A549 (cell line): Measurements from ENCODE around the gene KSR1. TPM values are rescaled to one million over a fixed set of nuclear protein-coding genes. Genes with fewer than 3 reads are reported as not detected.

Experiments
- ATAC-seq, 2 experiments: fragments of 200-7000 bp in 1 of 2; fragments of >200 bp in 1 of 2; cut with Nextera tagmentation in 1 of 2; cut with Tn5 transposase in 1 of 2; 3 replicates each; pipeline versions ENCODE4 v1.8.0 to v1.9.1; 2018 to 2020; ENCODE audit warnings: mild to moderate bottlenecking in 1 of 2, moderate library complexity in 1 of 2
- CTCF ChIA-PET: fragments of 300-600 bp; sonication (Branson Sonifier 250); formaldehyde crosslinking; extraction: SDS; loops from one replicate; lab custom pipeline; 2021; ENCODE audit warnings: antibody characterized with exemption, inconsistent platforms; lab: Yijun Ruan, JAX
- POLR2A ChIA-PET: fragments of 350-600 bp; formaldehyde crosslinking; extraction: SDS; loops from one replicate; lab custom pipeline; 2021; ENCODE audit warnings: antibody characterized with exemption, inconsistent platforms; lab: Yijun Ruan, JAX
- DNase-seq, 2 experiments: peaks; one replicate each; pipeline versions ENCODE4 v3.0.0 to v3.0.0-alpha.2; 2011 to 2016; ENCODE audit warnings: low read depth in 1 of 2, low spot score in 1 of 2
- FAIRE-seq: peaks from 2 replicates; lab custom pipeline; 2011; peaks lifted over from hg19 to GRCh38; lab: Jason Lieb, UNC
- H3K27ac ChIP-seq, 2 experiments: fragments of >200 bp; sonication (Bioruptor Twin); formaldehyde crosslinking; 3 replicates each; pipeline ENCODE4 v1.5.1; 2016 to 2017
- H3K4me1 ChIP-seq: fragments of >200 bp; sonication (Bioruptor Twin); formaldehyde crosslinking; 3 replicates; pipeline ENCODE4 v1.6.1; 2016
- H3K4me2 ChIP-seq: fragments of >200 bp; sonication (Bioruptor Twin); formaldehyde crosslinking; 3 replicates; pipeline ENCODE4 v1.6.1; 2016
- H3K4me3 ChIP-seq: fragments of >200 bp; sonication (Bioruptor Twin); formaldehyde crosslinking; 3 replicates; pipeline ENCODE4 v1.5.1; 2016
- H3K9me3 ChIP-seq: fragments of >200 bp; sonication (Bioruptor Twin); formaldehyde crosslinking; 3 replicates; pipeline ENCODE4 v1.6.1; 2016
- CHD2 ChIP-seq: fragments of 150-350 bp; IDR thresholded peaks from 2 replicates; pipeline ENCODE4 v1.6.1; 2014; ENCODE audit warnings: low read length; ENCODE audit not compliant: partially characterized antibody
- ELK1 ChIP-seq: fragments of 150-350 bp; IDR thresholded peaks from 2 replicates; pipeline ENCODE4 v1.6.1; 2014; ENCODE audit warnings: low read depth, mild to moderate bottlenecking, low read length
- FOSL2 ChIP-seq, 2 experiments: fragments of 450-650 bp in 1 of 2; fragments of >200 bp in 1 of 2; sonication (Bioruptor Twin) in 1 of 2; formaldehyde crosslinking; IDR thresholded peaks; 2 replicates each; pipeline versions ENCODE4 v1.5.0 to v1.6.1; 2016 to 2020; ENCODE audit warnings: mild to moderate bottlenecking in 1 of 2, moderate library complexity in 1 of 2
- GATA3 ChIP-seq: IDR thresholded peaks from 2 replicates; pipeline ENCODE4 v1.6.1; 2012; ENCODE audit warnings: borderline replicate concordance
- HDAC2 ChIP-seq: fragments of 200-600 bp; sonication (generic); IDR thresholded peaks from 2 replicates; pipeline ENCODE4 v1.6.1; 2016
- HEYL ChIP-seq: fragments of 250-450 bp; sonication (Bioruptor Pico); IDR thresholded peaks from 2 replicates; pipeline ENCODE4 v1.8.0; 2021; ENCODE audit warnings: mild to moderate bottlenecking, moderate library complexity
- HMGXB4 ChIP-seq: fragments of 250-450 bp; sonication (Bioruptor Pico); IDR thresholded peaks from 2 replicates; pipeline ENCODE4 v1.5.0; 2021; ENCODE audit warnings: mild to moderate bottlenecking, moderate library complexity, borderline replicate concordance
- HOXB13 ChIP-seq: fragments of 250-450 bp; sonication (Bioruptor Pico); IDR thresholded peaks from 2 replicates; pipeline ENCODE4 v1.5.0; 2020; ENCODE audit warnings: low read depth, mild to moderate bottlenecking, moderate library complexity
- KDM1A ChIP-seq: fragments of 200-600 bp; sonication (generic); IDR thresholded peaks from 2 replicates; pipeline ENCODE4 v1.6.1; 2016; ENCODE audit warnings: low read depth, mild to moderate bottlenecking
- KDM5A ChIP-seq: fragments of 200-600 bp; sonication (generic); IDR thresholded peaks from 2 replicates; pipeline ENCODE4 v1.6.1; 2016; ENCODE audit warnings: antibody characterized with exemption, mild to moderate bottlenecking
- MAZ ChIP-seq: fragments of 150-350 bp; IDR thresholded peaks from 2 replicates; pipeline ENCODE4 v1.6.1; 2014; ENCODE audit warnings: antibody characterized with exemption, low read depth, low read length, borderline replicate concordance
- NPAS2 ChIP-seq: fragments of 250-450 bp; sonication (Bioruptor Pico); IDR thresholded peaks from 2 replicates; pipeline ENCODE4 v1.8.0; 2022; ENCODE audit warnings: mild to moderate bottlenecking, moderate library complexity, borderline replicate concordance
- PBX3 ChIP-seq: IDR thresholded peaks from 2 replicates; pipeline ENCODE4 v1.6.1; 2012
- PHF8 ChIP-seq: fragments of 200-600 bp; sonication (generic); IDR thresholded peaks from 2 replicates; pipeline ENCODE4 v1.6.1; 2016; ENCODE audit warnings: low read depth, mild to moderate bottlenecking, antibody characterized with exemption, moderate library complexity, borderline replicate concordance
- POLR2AphosphoS2 ChIP-seq: conservative IDR thresholded peaks from 2 replicates; pipeline ENCODE4 v1.6.1; 2012; ENCODE audit warnings: low read length, improper control_type of control experiment, inconsistent platforms
- RAD21 ChIP-seq, 2 experiments: fragments of >200 bp in 1 of 2; sonication (Bioruptor Twin) in 1 of 2; formaldehyde crosslinking in 1 of 2; IDR thresholded peaks in 1 of 2; conservative IDR thresholded peaks in 1 of 2; 2 replicates in 1 of 2; 3 replicates in 1 of 2; pipeline ENCODE4 v1.6.1; 2012 to 2018; ENCODE audit warnings: inconsistent platforms in 1 of 2
- RCOR1 ChIP-seq: fragments of 150-350 bp; IDR thresholded peaks from 2 replicates; pipeline ENCODE4 v1.6.1; 2014; ENCODE audit warnings: antibody characterized with exemption, low read length, low read depth
- REST ChIP-seq: fragments of 200-600 bp; sonication (generic); IDR thresholded peaks from 2 replicates; pipeline ENCODE4 v1.6.1; 2016; ENCODE audit warnings: antibody characterized with exemption, mild to moderate bottlenecking, moderate library complexity
- RFX5 ChIP-seq: fragments of 450-650 bp; IDR thresholded peaks from 2 replicates; pipeline ENCODE4 v1.7.1; 2014; ENCODE audit warnings: antibody characterized with exemption, mild to moderate bottlenecking, moderate library complexity
- RNF2 ChIP-seq: fragments of 200-600 bp; sonication (generic); IDR thresholded peaks from 2 replicates; pipeline ENCODE4 v1.6.1; 2016; ENCODE audit warnings: low read depth, mild to moderate bottlenecking, antibody characterized with exemption, moderate library complexity, borderline replicate concordance
- TFCP2L1 ChIP-seq: fragments of 250-450 bp; sonication (Bioruptor Pico); IDR thresholded peaks from 2 replicates; pipeline ENCODE4 v1.5.0; 2021; ENCODE audit warnings: mild to moderate bottlenecking
- TP53 ChIP-seq: fragments of 250-450 bp; sonication (Bioruptor Pico); IDR thresholded peaks from 2 replicates; pipeline ENCODE4 v1.5.0; 2021; ENCODE audit warnings: mild to moderate bottlenecking, moderate library complexity
- WGBS: methylation state at CpG from one replicate; pipeline ENCODE4 v1.1.6; 2017; ENCODE audit errors: missing lambda C conversion rate; 5-methylcytosine and 5-hydroxymethylcytosine counted together
- polyA plus RNA-seq, 4 experiments: library from polyadenylated mRNA; depleted of rRNA in 3 of 4; stranded (reverse); fragments of >200 nt; fragmentation: RNase III in 1 of 4; extraction: RNeasy Plus Mini Kit Qiagen cat#74134 plus additional on column Dnase treatment in 1 of 4; gene quantifications; 2 replicates in 3 of 4; 3 replicates in 1 of 4; pipeline ENCODE4 v1.2.3, GENCODE V29; 2011 to 2017

The KSR1 gene
- polyA plus RNA-seq, 2 of the 4 experiments (the other 2 are of a cell fraction): 13.3 to 14.6 TPM

DNA sequence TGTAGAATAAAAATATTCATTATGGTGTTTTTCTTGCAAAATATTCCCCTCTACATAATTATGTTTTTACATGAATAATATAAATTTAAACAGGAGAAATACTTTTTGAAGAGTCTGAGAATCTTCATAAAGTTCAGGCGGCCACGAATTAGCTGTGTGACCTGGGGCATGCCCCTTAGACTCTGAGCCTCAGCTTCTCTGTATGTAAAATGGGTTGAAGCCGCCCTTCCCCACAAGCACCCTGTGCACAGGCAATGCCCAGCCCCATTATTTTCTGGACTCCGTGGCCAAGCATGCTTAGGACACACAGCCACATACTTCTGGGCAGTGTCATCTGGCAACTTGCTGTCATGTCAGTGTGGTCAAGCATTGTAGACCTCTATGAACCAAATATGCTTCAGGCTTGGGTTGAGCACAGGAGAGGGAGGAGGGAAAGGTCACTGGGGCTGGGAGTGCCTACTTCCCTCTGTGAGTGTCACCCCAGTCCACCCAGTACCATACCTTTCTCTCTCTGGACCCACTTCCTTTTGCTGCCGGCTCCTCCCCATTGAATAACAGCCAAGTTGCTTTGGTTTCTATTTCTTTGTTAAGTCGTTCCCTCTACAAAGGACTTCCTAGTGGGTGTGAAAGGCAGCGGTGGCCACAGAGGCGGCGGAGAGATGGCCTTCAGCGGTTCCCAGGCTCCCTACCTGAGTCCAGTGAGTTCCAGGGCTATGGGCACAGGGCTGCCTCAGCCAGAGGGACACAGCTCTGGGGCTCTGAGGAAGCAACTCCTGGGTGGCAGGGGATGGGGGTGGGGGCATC lies 174.6 kb downstream of the KSR1 start, which contains the start of gene LGALS9:
Gene LGALS9 (plus strand): TSS at position 582 of the 804 bp plus-strand sequence. CDS start 78 bp downstream, at position 660.
- no peak for ATAC-seq
- no peak for DNase-seq
- H3K27ac ChIP-seq: no peak within 1 kb of the TSS
- H3K4me2 ChIP-seq: no peak within 1 kb of the TSS
- CTCF ChIA-PET: interaction anchor here (1.2 to 1.3 kb wide), 2 partner anchors 21 to 30 kb away, joined by 3 to 7 read pairs; no protein-coding TSS in a partner anchor
- 79% methylated on average over 10 of the region's 10 CpGs for WGBS
- H3K4me3 ChIP-seq: no peak within 1 kb of the TSS
- no peaks in the 10 kb centered on the region for H3K9me3 ChIP-seq
- no peak for FAIRE-seq
- POLR2A ChIA-PET: no interaction called here
- TF ChIP-seq REST (no peak), FOSL2 (IDR thresholded peaks at IDR 0.05) (no peak), FOSL2 (CRISPR knock-in tag; IDR thresholded peaks at IDR 0.05) (no peak), HEYL (CRISPR knock-in tag) (no peak), TFCP2L1 (no peak), PHF8 (no peak), TP53 (no peak), RFX5 (no peak), POLR2AphosphoS2 (no peak), NPAS2 (CRISPR knock-in tag) (no peak), HMGXB4 (CRISPR knock-in tag) (no peak), RNF2 (no peak), MAZ (no peak), HOXB13 (no peak), ELK1 (no peak), HDAC2 (no peak), KDM5A (no peak), RAD21 (conservative IDR thresholded peaks at IDR 0.05 in 1 of 2, IDR thresholded peaks at IDR 0.05 in 1 of 2) (no peak), GATA3 (no peak)
- H3K4me1 ChIP-seq: no peaks in the 10 kb centered on the region

DNA sequence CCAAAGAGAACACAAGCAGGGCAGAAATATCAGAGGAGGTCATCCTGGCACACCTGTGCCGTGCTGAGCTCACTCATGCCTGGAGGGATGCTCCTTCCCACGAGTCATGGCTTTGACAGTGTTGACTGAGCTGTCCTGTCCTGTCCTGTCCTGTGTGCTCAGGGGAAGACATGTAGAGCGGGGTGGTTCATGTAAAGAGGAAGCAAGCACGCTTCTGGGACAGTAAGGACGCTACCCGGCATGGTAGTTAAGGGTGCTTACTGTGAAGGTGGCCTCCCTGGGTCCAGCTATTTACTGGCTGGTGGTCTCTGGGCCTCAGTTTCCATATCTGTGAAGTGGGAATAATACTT lies 175.1 kb downstream of the KSR1 start:
- ATAC-seq: peak in 1 of 2 experiments; percentile 16; a peak in 2 of 6 replicates
- H3K4me2 ChIP-seq: no peak overlapping the region
- DNase-seq: no peak
- H3K4me3 ChIP-seq: no peak overlapping the region
- H3K9me3 ChIP-seq: no peaks in the 10 kb centered on the region
- FAIRE-seq: no peak
- ChIA-PET CTCF (interaction anchor here (1.2 to 3.3 kb wide), 4 partner anchors 20 to 29 kb away, joined by 3 to 20 read pairs (median 5); no protein-coding TSS in a partner anchor), POLR2A (no interaction called here)
- no peaks in the 10 kb centered on the region for H3K4me1 ChIP-seq
- H3K27ac ChIP-seq: no peak overlapping the region
- 75% methylated on average over 6 of the region's 6 CpGs for WGBS
- no peak for TF ChIP-seq RCOR1
- no peak for TF ChIP-seq PBX3
- TF ChIP-seq KDM1A: no peak
- no peak for TF ChIP-seq CHD2
